ENCODE measurements around the gene SH3BP2. TPM values are rescaled to one million over a fixed set of nuclear protein-coding genes. Genes with fewer than 3 reads are reported as not detected.

SH3BP2 gene
- total RNA-seq, 2 experiments from 2014 or later = 10.9 to 31.6 TPM

- DNase-seq (ENCODE audit: low spot score) = no peak
- Histone ChIP-seq H4K20me1 (ENCODE audit: insufficient read depth, low read length) (no peaks in the 10 kb centered on the region), H3K79me2 (ENCODE audit: insufficient read depth, low read depth, low read length) (no peaks in the 10 kb centered on the region), H3K4me3 (ENCODE audit: low read depth, low read length, poor library complexity, severe bottlenecking) (no peak overlapping the region), H2AFZ (ENCODE audit: low read length) (no peak overlapping the region), H3K4me2 (ENCODE audit: low read length) (no peak overlapping the region), H3K4me1 (ENCODE audit: insufficient read depth, low read length, poor library complexity, severe bottlenecking) (peaks cover 37% of the 10 kb centered on the region), H3K36me3 (ENCODE audit: insufficient read depth, low read length) (no peaks in the 10 kb centered on the region), H3K9me2 (ENCODE audit: insufficient read depth, low read length) (no peaks in the 10 kb centered on the region), H3K27ac (ENCODE audit: low read depth, low read length, poor library complexity, severe bottlenecking) (no peak overlapping the region), H3K9me3 (ENCODE audit: low read length) (no peaks in the 10 kb centered on the region)
- intact Hi-C loops (cut with micrococcal nuclease; ENCODE audit: unreplicated experiment) = no loop called here
- POLR2A ChIA-PET = no interaction called here
- TF ChIP-seq EZH2phosphoT487 (IDR thresholded peaks at IDR 0.05; ENCODE audit: borderline replicate concordance, low read depth, low read length) (no peak), CTCF (conservative IDR thresholded peaks at IDR 0.05; ENCODE audit: low read length) (no peak)
- no TSS peak for BruUV-seq (replicated peaks)
- CTCF ChIA-PET (ENCODE audit: unreplicated experiment) = no interaction called here
Observed at GRCh38 chr4:2816401-2816954, 23.6 kb downstream of the SH3BP2 start.

- no peak overlapping the region for H3K4me2 ChIP-seq (ENCODE audit: low read length)
- no peaks in the 10 kb centered on the region for H3K79me2 ChIP-seq (ENCODE audit: insufficient read depth, low read depth, low read length)
- H3K9me2 ChIP-seq (ENCODE audit: insufficient read depth, low read length) = no peaks in the 10 kb centered on the region
- no peak overlapping the region for H2AFZ ChIP-seq (ENCODE audit: low read length)
- POLR2A ChIA-PET = no interaction called here
- DNase-seq (ENCODE audit: low spot score) = no peak
- CTCF ChIA-PET (ENCODE audit: unreplicated experiment) = no interaction called here
- no peaks in the 10 kb centered on the region for H3K36me3 ChIP-seq (ENCODE audit: insufficient read depth, low read length)
- intact Hi-C loops (cut with micrococcal nuclease; ENCODE audit: unreplicated experiment) = no loop called here
- H4K20me1 ChIP-seq (ENCODE audit: insufficient read depth, low read length) = no peaks in the 10 kb centered on the region
- no peak overlapping the region for H3K27ac ChIP-seq (ENCODE audit: low read depth, low read length, poor library complexity, severe bottlenecking)
- H3K4me3 ChIP-seq (ENCODE audit: low read depth, low read length, poor library complexity, severe bottlenecking) = no peak overlapping the region
- BruUV-seq (replicated peaks) = no TSS peak
- peaks cover 30% of the 10 kb centered on the region for H3K4me1 ChIP-seq (ENCODE audit: insufficient read depth, low read length, poor library complexity, severe bottlenecking)
- H3K9me3 ChIP-seq (ENCODE audit: low read length) = no peaks in the 10 kb centered on the region
- no peak for TF ChIP-seq CTCF (conservative IDR thresholded peaks at IDR 0.05; ENCODE audit: low read length)
- no peak for TF ChIP-seq EZH2phosphoT487 (IDR thresholded peaks at IDR 0.05; ENCODE audit: borderline replicate concordance, low read depth, low read length)
Observed at GRCh38 chr4:2817137-2817536, 24.3 kb downstream of the SH3BP2 start.

GRCh38 chr4:2817701-2818350 lies 24.9 kb downstream of the SH3BP2 start:
- H3K9me3 ChIP-seq (ENCODE audit: low read length) = no peaks in the 10 kb centered on the region
- TF ChIP-seq CTCF (conservative IDR thresholded peaks at IDR 0.05; ENCODE audit: low read length) (no peak), EZH2phosphoT487 (IDR thresholded peaks at IDR 0.05; ENCODE audit: borderline replicate concordance, low read depth, low read length) (no peak)
- H3K79me2 ChIP-seq (ENCODE audit: insufficient read depth, low read depth, low read length) = no peaks in the 10 kb centered on the region
- H3K27ac ChIP-seq (ENCODE audit: low read depth, low read length, poor library complexity, severe bottlenecking) = no peak overlapping the region
- DNase-seq (ENCODE audit: low spot score) = no peak
- no peaks in the 10 kb centered on the region for H3K9me2 ChIP-seq (ENCODE audit: insufficient read depth, low read length)
- H3K36me3 ChIP-seq (ENCODE audit: insufficient read depth, low read length) = no peaks in the 10 kb centered on the region
- H2AFZ ChIP-seq (ENCODE audit: low read length) = no peak overlapping the region
- H3K4me3 ChIP-seq (ENCODE audit: low read depth, low read length, poor library complexity, severe bottlenecking) = peak overlapping the region; percentile 44
- no TSS peak for BruUV-seq (replicated peaks)
- intact Hi-C loops (cut with micrococcal nuclease; ENCODE audit: unreplicated experiment) = no loop called here
- H3K4me2 ChIP-seq (ENCODE audit: low read length) = peak overlapping the region; percentile 57
- POLR2A ChIA-PET = interaction anchor here (0.5 kb wide), 1 partner anchor 31 kb away, joined by 4 read pairs; no protein-coding TSS in a partner anchor
- peaks cover 25% of the 10 kb centered on the region for H3K4me1 ChIP-seq (ENCODE audit: insufficient read depth, low read length, poor library complexity, severe bottlenecking)
- no peaks in the 10 kb centered on the region for H4K20me1 ChIP-seq (ENCODE audit: insufficient read depth, low read length)
- CTCF ChIA-PET (ENCODE audit: unreplicated experiment) = no interaction called here

All from OCI-LY7 (cell line).